Activated gamma-delta T cell treated with anti-CD3 and anti-CD28 coated beads, Interleukin-2, amount 50 U/mL, for 16 hours (primary cell): ENCODE data around the gene RAB27A.
A peak's percentile ranks its signal among the peaks of the same experiment; 100 is the strongest.
"Not testable (repeated sequence)": the region's sequence is repeated elsewhere in the genome, so short reads cannot be mapped to it uniquely, and the experiment has no call there.

Source experiments
- DNase-seq: peaks from one replicate; pipeline ENCODE4 v3.0.0-alpha.2; 2020; ENCODE audit warnings: low read depth

RAB27A gene

GRCh38 chr15:55281517-55282228 is 7.9 kb downstream of the RAB27A start:
- no peak for DNase-seq

GRCh38 chr15:55280589-55280988 is 9.0 kb downstream of the RAB27A start:
- DNase-seq, result not testable (repeated sequence)

GRCh38 chr15:55279746-55280351 is 9.8 kb downstream of the RAB27A start:
- peak; percentile 51 for DNase-seq

- DNase-seq, result no peak
Observed at GRCh38 chr15:55279100-55279745, 10.4 kb downstream of the RAB27A start.

GRCh38 chr15:55277715-55278114 is 11.9 kb downstream of the RAB27A start:
- DNase-seq, result no peak

GRCh38 chr15:55277116-55277564 is 12.5 kb downstream of the RAB27A start:
- peak; percentile 40 for DNase-seq

GRCh38 chr15:55276324-55276723 is 13.3 kb downstream of the RAB27A start:
- no peak for DNase-seq

- DNase-seq, result no peak
Observed at GRCh38 chr15:55270291-55270690, 19.3 kb downstream of the RAB27A start.

GRCh38 chr15:55268176-55268695 is 21.4 kb downstream of the RAB27A start:
- no peak for DNase-seq

GRCh38 chr15:55267401-55268175 is 22.0 kb downstream of the RAB27A start:
- peak; percentile 59 for DNase-seq

GRCh38 chr15:55266547-55266946 is 23.1 kb downstream of the RAB27A start:
- DNase-seq, result no peak

- DNase-seq, result no peak
Observed at GRCh38 chr15:55260562-55261131, 29.0 kb downstream of the RAB27A start.

- no peak for DNase-seq
Observed at GRCh38 chr15:55257938-55258337, 31.7 kb downstream of the RAB27A start.

GRCh38 chr15:55257012-55257670 is 32.5 kb downstream of the RAB27A start:
- no peak for DNase-seq

GRCh38 chr15:55256281-55257011 is 33.2 kb downstream of the RAB27A start:
- no peak for DNase-seq

GRCh38 chr15:55255714-55256113 is 33.9 kb downstream of the RAB27A start:
- no peak for DNase-seq

- no peak for DNase-seq
Observed at GRCh38 chr15:55254916-55255679, 34.5 kb downstream of the RAB27A start.

- DNase-seq, result no peak
Observed at GRCh38 chr15:55253580-55253979, 36.0 kb downstream of the RAB27A start.

GRCh38 chr15:55252201-55252600 is 37.4 kb downstream of the RAB27A start:
- not testable (repeated sequence) for DNase-seq

- no peak for DNase-seq
Observed at GRCh38 chr15:55250941-55251340, 38.7 kb downstream of the RAB27A start.
